HepG2 (cell line): ENCODE data around the gene CLPSL2. TPM values are rescaled to one million over a fixed set of nuclear protein-coding genes. Genes with fewer than 3 reads are reported as not detected.

ENCODE experiments used
- AHR ChIP-seq: IDR thresholded peaks from 2 replicates; pipeline ENCODE4 v1.6.1; 2018; ENCODE audit warnings: missing genetic modification reagents, missing compliant biosample characterization
- CSRNP2 ChIP-seq: sonication (generic); formaldehyde crosslinking; conservative IDR thresholded peaks from 2 replicates; pipeline ENCODE4 v1.8.0; 2022; ENCODE audit warnings: low read depth, missing genetic modification reagents
- DMTF1 ChIP-seq: sonication (generic); formaldehyde crosslinking; IDR thresholded peaks from 2 replicates; pipeline ENCODE4 v1.4.0; 2020; ENCODE audit warnings: mild to moderate bottlenecking, missing genetic modification reagents
- FOSL1 ChIP-seq: sonication (generic); formaldehyde crosslinking; IDR thresholded peaks from 2 replicates; pipeline ENCODE4 v1.9.0; 2021; ENCODE audit warnings: missing genetic modification reagents, borderline replicate concordance
- FOXJ3 ChIP-seq: sonication (generic); formaldehyde crosslinking; IDR thresholded peaks from 2 replicates; pipeline ENCODE4 v1.4.0; 2020; ENCODE audit warnings: missing genetic modification reagents, mild to moderate bottlenecking, borderline replicate concordance
- FOXK1 ChIP-seq: sonication (generic); formaldehyde crosslinking; IDR thresholded peaks from 2 replicates; pipeline ENCODE4 v1.4.0; 2020; ENCODE audit warnings: low read depth, missing genetic modification reagents, borderline replicate concordance
- HHEX ChIP-seq: IDR thresholded peaks from 2 replicates; pipeline ENCODE4 v1.6.1; 2016; ENCODE audit warnings: control low read depth
- HNRNPK ChIP-seq: fragments of 200-400 bp; formaldehyde crosslinking; IDR thresholded peaks from 2 replicates; pipeline ENCODE4 v1.6.1; 2018; ENCODE audit warnings: low read length, low read depth, moderate library complexity, mild to moderate bottlenecking; ENCODE audit not compliant: poor library complexity, severe bottlenecking
- LBX2 ChIP-seq: sonication (generic); formaldehyde crosslinking; IDR thresholded peaks from 2 replicates; pipeline ENCODE4 v1.5.0; 2020; ENCODE audit warnings: missing genetic modification reagents, mild to moderate bottlenecking, borderline replicate concordance
- MBNL3 ChIP-seq: fragments of 250-450 bp; sonication (Bioruptor Pico); conservative IDR thresholded peaks from 2 replicates; pipeline ENCODE4 v1.8.0; 2022; ENCODE audit warnings: mild to moderate bottlenecking, inconsistent platforms
- MED1 ChIP-seq: sonication (generic); formaldehyde crosslinking; IDR thresholded peaks from 2 replicates; pipeline ENCODE4 v1.4.0; 2020; ENCODE audit warnings: missing genetic modification reagents
- MTF1 ChIP-seq: sonication (generic); formaldehyde crosslinking; IDR thresholded peaks from 2 replicates; pipeline ENCODE4 v1.5.0; 2020; ENCODE audit warnings: missing genetic modification reagents
- MYPOP ChIP-seq: sonication (generic); formaldehyde crosslinking; IDR thresholded peaks from 2 replicates; pipeline ENCODE4 v1.8.1; 2023; ENCODE audit warnings: mild to moderate bottlenecking, moderate library complexity, missing genetic modification reagents
- NR2C2 ChIP-seq: sonication (generic); formaldehyde crosslinking; IDR thresholded peaks from 2 replicates; pipeline ENCODE4 v1.4.0; 2020; ENCODE audit warnings: missing genetic modification reagents, mild to moderate bottlenecking, moderate library complexity, borderline replicate concordance
- SNRNP70 ChIP-seq: fragments of 200-400 bp; formaldehyde crosslinking; IDR thresholded peaks from 2 replicates; pipeline ENCODE4 v1.6.1; 2017; ENCODE audit warnings: mild to moderate bottlenecking, low read depth, low read length, moderate library complexity
- TARDBP ChIP-seq: sonication (generic); formaldehyde crosslinking; IDR thresholded peaks from 2 replicates; pipeline ENCODE4 v1.8.0; 2022; ENCODE audit warnings: mild to moderate bottlenecking, missing genetic modification reagents
- TCF7 ChIP-seq: sonication (generic); IDR thresholded peaks from 2 replicates; pipeline ENCODE4 v1.6.1; 2016; ENCODE audit warnings: antibody characterized with exemption, low read depth
- TOE1 ChIP-seq: sonication (generic); formaldehyde crosslinking; IDR thresholded peaks from 2 replicates; pipeline ENCODE4 v1.4.0; 2020; ENCODE audit warnings: mild to moderate bottlenecking, missing genetic modification reagents
- XRCC5 ChIP-seq: fragments of 200-400 bp; formaldehyde crosslinking; optimal IDR thresholded peaks from 2 replicates; pipeline ENCODE3; 2017; ENCODE audit warnings: mild to moderate bottlenecking, low read length
- ZBTB33 ChIP-seq: sonication (generic); formaldehyde crosslinking; IDR thresholded peaks from 2 replicates; pipeline ENCODE4 v1.4.0; 2020; ENCODE audit warnings: missing genetic modification reagents
- ZC3H13 ChIP-seq: sonication (generic); formaldehyde crosslinking; IDR thresholded peaks from 2 replicates; pipeline ENCODE4 v1.8.1; 2023; ENCODE audit warnings: mild to moderate bottlenecking, missing genetic modification reagents, moderate library complexity
- ZFP90 ChIP-seq: sonication (generic); formaldehyde crosslinking; IDR thresholded peaks from 2 replicates; pipeline ENCODE4 v1.8.0; 2022; ENCODE audit warnings: missing genetic modification reagents, mild to moderate bottlenecking, inconsistent platforms, borderline replicate concordance
- ZNF567 ChIP-seq: sonication (generic); formaldehyde crosslinking; IDR thresholded peaks from 2 replicates; pipeline ENCODE4 v1.8.1; 2023; ENCODE audit warnings: mild to moderate bottlenecking, missing genetic modification reagents, borderline replicate concordance
- polyA plus RNA-seq, 8 experiments: library from polyadenylated mRNA; depleted of rRNA in 3 of 8; stranded (reverse) in 7 of 8; unstranded in 1 of 8; fragments of >200 nt; fragmentation: Illumina TruSeq in 4 of 8; extraction: Trizol in 4 of 8; gene quantifications; 2 replicates each; pipeline versions ENCODE4 v1.2.1 to v1.2.3, GENCODE V29; 2011 to 2016; ENCODE audit warnings: low read depth in 4 of 8, missing spikeins in 1 of 8, mixed read lengths in 1 of 8; ENCODE audit not compliant: insufficient read depth in 1 of 8
- total RNA-seq, 5 experiments: library from RNA; depleted of rRNA; stranded (reverse); fragments of >200 nt; fragmentation: Illumina TruSeq; extraction: Trizol; gene quantifications; 2 replicates each; pipeline ENCODE4 v1.2.3, GENCODE V29; 2016; ENCODE audit warnings: low read depth in 1 of 5

The CLPSL2 gene
- total and polyA plus RNA-seq, 2 of the 13 experiments (the other 11 are each of a cell fraction or from before 2014, with no cell fraction given), result not detected

GRCh38 chr6:35727935-35728682 is 48.3 kb upstream of the CLPSL2 start (continued):
- TF ChIP-seq XRCC5, result peak; percentile 13
- peak; percentile 100 for TF ChIP-seq MYPOP
- TF ChIP-seq HNRNPK, result no peak
- TF ChIP-seq FOXK1 (CRISPR knock-in tag), result no peak
- no peak for TF ChIP-seq LBX2 (CRISPR knock-in tag)
- TF ChIP-seq NR2C2 (CRISPR knock-in tag), result 0 out of 2 replicates have a peak, but pooled peaks have one; percentile 13
- TF ChIP-seq FOXJ3 (CRISPR knock-in tag), result no peak; the same call in 1 of the 2 replicates
- no peak for TF ChIP-seq SNRNP70
- peak; percentile 43; the same call in 1 of the 2 replicates for TF ChIP-seq MED1 (CRISPR knock-in tag)
- no peak for TF ChIP-seq MTF1 (CRISPR knock-in tag)
- no peak for TF ChIP-seq ZC3H13 (CRISPR knock-in tag)
- TF ChIP-seq MBNL3 (CRISPR knock-in tag), result no peak
- TF ChIP-seq TARDBP (CRISPR knock-in tag), result peak; percentile 72
- no peak for TF ChIP-seq ZFP90 (CRISPR knock-in tag)
- no peak for TF ChIP-seq CSRNP2 (CRISPR knock-in tag)
- TF ChIP-seq ZBTB33 (CRISPR knock-in tag), result no peak
- TF ChIP-seq FOSL1 (CRISPR knock-in tag), result no peak
- TF ChIP-seq ZNF567, result no peak
- TF ChIP-seq DMTF1 (CRISPR knock-in tag), result no peak
- TF ChIP-seq TCF7, result no peak
- TF ChIP-seq AHR (CRISPR knock-in tag), result no peak
- no peak for TF ChIP-seq HHEX (CRISPR knock-in tag)
- no peak for TF ChIP-seq TOE1 (CRISPR knock-in tag)
